DMS53 treated with DMSO at 0.1 percent for 48 hours (cell line): Measurements from ENCODE around the gene STX12.
A peak's percentile ranks its signal among the peaks of the same experiment; 100 is the strongest.

Experiments used
- DNase-seq: peaks from one replicate; lab custom pipeline; 2025; ENCODE audit not compliant: unreplicated experiment; lab: John Stamatoyannopoulos, UW

STX12 gene

GRCh38 chr1:27772932-27773825 is at the start of gene STX12:
TSS of gene STX12 (plus strand) at chr1:27773219. CDS start at chr1:27773308, 89 bp downstream.
- peak; percentile 95 for DNase-seq

GRCh38 chr1:27724961-27725373 is 48.1 kb upstream of the STX12 start:
- peak; percentile 42 for DNase-seq

GRCh38 chr1:27725374-27726172 is 47.4 kb upstream of the STX12 start, which contains the start of gene FAM76A:
TSS of gene FAM76A (plus strand) at chr1:27725961. CDS start at chr1:27726081, 120 bp downstream.
- peak; percentile 98 for DNase-seq

- no peak for DNase-seq
These were observed 46.6 kb upstream of the STX12 start for GRCh38 chr1:27726173-27727044.

GRCh38 chr1:27727126-27727525 is 45.9 kb upstream of the STX12 start:
- no peak for DNase-seq

GRCh38 chr1:27736252-27736651 is 36.8 kb upstream of the STX12 start:
- no peak for DNase-seq

- DNase-seq, result no peak
These were observed 31.9 kb upstream of the STX12 start for GRCh38 chr1:27741121-27741520.

GRCh38 chr1:27744556-27744955 is 28.5 kb upstream of the STX12 start:
- no peak for DNase-seq

GRCh38 chr1:27745466-27745865 is 27.6 kb upstream of the STX12 start:
- no peak for DNase-seq

- no peak for DNase-seq
These were observed 20.7 kb upstream of the STX12 start for GRCh38 chr1:27752360-27752759.

GRCh38 chr1:27755286-27755685 is 17.7 kb upstream of the STX12 start:
- DNase-seq, result no peak

GRCh38 chr1:27755865-27756264 is 17.2 kb upstream of the STX12 start:
- no peak for DNase-seq

GRCh38 chr1:27759236-27759635 is 13.8 kb upstream of the STX12 start:
- no peak for DNase-seq

GRCh38 chr1:27760426-27760825 is 12.6 kb upstream of the STX12 start:
- DNase-seq, result no peak

GRCh38 chr1:27762033-27762432 is 11.0 kb upstream of the STX12 start:
- no peak for DNase-seq

GRCh38 chr1:27763358-27763757 is 9.7 kb upstream of the STX12 start:
- no peak for DNase-seq

GRCh38 chr1:27770293-27770830 is 2.7 kb upstream of the STX12 start:
- no peak for DNase-seq

GRCh38 chr1:27772036-27772931 is 735 bp upstream of the STX12 start:
- DNase-seq, result no peak

- peak; percentile 9 for DNase-seq
These were observed 917 bp downstream of the STX12 start for GRCh38 chr1:27773826-27774445.
